Islet of Langerhans (tissue), 1 donor: ENCODE data around the gene HOXD10.

Experiments used
- FAIRE-seq: peaks from one replicate; lab custom pipeline; 2011; peaks lifted over from hg19 to GRCh38; lab: Jason Lieb, UNC

HOXD10 gene

DNA sequence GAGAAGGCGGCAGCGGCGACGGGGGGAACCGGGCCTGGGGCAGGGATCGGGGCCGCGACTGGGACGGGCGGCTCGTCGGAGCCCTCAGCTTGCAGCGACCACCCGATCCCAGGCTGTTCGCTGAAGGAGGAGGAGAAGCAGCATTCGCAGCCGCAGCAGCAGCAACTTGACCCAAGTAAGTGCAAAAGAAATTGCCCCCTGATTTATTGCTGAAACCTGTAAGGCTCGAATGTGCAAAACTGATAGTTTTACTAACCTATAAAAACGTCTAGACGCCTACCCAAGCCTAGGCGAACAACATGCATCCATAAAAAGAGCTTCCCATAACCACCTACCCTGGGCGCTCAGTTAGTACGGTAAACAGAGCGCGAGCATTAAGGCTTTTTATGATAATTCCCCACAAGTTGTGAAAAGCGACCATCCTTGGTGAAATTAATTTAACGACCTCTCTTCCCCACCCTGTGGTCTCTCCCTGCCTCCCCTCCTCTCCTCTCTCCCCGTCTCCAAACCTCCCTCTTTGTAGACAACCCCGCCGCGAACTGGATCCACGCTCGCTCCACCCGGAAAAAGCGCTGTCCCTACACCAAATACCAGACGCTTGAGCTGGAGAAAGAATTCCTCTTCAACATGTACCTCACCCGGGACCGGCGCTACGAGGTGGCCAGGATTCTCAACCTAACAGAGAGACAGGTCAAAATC, 7.0 kb downstream of the HOXD10 start:
- no peak for FAIRE-seq

DNA sequence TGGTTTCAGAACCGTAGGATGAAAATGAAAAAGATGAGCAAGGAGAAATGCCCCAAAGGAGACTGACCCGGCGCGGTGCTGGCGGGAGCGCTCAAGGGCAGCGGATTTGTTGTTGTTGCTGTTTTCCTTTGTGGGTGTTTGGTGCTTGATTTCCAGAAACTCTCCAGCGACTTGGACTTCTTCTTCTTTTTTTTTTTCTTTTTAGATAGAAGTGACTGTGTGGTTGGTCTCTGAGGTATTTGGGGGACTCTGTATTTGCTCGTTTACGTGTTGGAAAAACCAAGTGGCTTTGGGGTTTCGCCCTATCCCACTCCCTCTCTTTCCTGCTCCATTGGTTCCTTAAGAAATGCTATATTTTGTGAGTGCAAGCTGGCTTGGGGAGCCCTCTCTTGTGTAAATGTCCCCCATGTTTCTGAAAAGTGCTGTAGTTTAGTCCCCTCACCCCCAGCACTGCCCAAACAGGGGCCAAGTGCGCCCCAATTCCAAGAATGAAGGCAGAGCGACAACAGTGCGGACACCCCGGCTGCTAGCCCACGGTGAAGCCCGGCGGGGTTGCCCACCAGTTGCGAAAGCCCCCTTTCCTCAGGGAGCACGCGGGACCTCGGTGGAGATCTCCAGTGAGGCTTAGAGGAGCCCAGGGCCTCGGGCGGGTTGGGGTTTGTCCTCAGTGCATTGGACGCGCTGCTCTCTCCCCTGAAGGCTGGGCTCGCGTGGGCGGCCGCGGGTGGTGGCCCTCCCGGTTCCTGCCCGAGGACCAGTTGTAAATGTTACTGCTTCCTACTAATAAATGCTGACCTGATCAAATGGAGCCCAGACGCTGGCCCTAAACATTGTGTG, 7.8 kb downstream of the HOXD10 start:
- FAIRE-seq: no peak

DNA sequence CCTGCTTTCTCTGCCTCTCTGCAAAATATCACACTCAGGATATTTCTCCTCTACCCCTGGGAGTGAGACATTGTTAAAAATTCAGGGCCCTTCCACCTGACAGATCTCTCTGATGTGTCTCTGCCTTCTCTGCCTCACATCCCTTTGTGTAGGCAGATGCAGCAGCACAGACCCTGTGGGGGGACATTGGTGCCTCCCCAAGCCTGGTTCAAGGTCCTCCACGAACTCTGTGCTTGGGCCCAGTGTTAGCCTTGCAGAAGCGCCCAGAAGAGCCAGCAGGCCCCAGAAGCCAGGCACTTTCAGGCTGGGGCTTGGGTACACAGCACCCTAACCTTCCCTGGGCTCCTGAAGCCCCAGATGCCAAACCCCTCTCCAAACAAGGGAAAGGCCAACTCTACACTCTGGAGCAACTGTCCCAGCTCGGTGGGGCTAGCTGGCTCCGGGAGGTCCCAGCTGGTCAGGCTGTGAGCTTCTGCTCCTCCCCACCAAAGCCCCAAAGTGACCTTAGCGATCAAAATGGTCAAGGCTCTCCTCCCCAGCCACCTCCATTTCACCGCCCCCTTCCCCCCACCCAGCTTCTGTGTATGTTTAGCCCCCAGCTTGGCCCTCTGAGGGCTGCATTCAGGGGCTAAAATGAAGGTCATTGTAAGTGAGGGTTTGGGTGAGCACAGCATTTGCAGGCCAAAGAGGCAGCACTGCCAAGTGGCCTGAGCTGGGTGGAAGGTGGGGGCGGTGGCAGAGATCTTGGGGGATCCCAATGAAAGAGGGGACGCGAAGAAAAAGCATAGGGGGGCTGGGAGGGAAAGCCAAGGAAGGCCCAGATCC, 8.6 kb downstream of the HOXD10 start:
- FAIRE-seq: no peak

DNA sequence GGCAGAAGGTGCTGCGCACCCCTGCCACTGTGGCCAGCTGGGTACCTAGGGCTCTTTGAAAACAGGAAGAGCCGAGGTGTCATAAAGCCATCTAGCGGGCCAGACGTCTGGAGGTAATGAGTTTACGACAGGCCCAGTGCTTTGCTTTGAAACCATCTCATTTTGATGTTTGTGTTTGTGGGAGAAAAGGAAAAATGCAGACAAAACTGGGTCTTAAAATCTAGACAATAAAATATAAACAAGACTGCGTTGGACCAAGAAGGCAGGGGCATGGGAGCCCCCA, 9.1 kb downstream of the HOXD10 start:
- no peak for FAIRE-seq

DNA sequence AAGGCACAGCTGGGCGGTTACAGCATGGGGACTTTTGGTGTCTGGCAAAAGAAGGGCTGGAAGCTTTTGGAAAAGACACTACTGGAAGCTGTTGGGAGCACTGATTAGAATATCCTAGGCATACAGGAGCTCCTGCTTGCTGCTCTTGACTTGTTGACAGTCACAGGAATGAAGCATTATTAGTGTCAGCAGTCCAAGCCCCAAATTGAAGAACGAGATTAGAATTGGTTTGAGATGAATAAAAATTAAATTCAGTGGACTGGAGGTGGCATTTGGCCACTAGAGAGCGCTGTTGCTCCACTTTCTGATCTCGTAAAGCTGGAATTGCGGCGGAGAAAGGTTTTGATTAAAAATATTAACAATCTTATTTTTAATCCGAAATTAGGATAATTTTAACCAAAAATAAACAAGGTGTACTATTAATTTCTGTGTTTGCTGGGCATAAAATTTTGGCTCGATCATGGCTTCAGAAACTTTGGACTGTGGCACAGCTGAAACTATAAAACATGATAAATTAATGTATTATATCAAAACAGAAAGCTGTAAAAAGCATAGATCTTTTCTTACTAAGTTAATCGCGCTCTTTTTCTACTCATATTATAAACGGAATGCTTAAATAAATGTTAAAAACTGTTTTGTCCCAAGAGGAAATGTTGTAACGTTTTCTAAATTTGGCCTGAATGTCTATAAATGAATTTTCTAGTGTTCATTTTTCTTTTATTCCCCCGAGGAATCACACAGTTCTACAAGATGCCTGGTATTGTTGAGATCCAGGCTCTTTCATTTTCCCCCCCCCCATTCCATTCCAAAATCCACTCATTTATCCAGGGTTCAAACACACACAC, 10.6 kb downstream of the HOXD10 start:
- peak; percentile 99 for FAIRE-seq

DNA sequence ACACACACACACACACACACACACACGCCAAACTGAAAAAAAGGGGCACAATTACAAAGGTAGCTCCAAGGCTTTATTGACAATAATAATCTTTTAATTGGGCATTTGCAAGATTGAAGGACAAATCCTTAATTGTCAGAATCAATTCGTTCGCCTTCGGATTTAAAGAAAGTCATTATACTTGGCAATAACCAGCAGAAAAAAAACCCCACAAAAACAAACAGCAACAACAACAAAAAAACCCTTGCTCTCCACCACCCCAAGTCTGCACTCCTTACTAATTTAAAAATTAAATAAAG, 11.1 kb downstream of the HOXD10 start:
- no peak for FAIRE-seq

DNA sequence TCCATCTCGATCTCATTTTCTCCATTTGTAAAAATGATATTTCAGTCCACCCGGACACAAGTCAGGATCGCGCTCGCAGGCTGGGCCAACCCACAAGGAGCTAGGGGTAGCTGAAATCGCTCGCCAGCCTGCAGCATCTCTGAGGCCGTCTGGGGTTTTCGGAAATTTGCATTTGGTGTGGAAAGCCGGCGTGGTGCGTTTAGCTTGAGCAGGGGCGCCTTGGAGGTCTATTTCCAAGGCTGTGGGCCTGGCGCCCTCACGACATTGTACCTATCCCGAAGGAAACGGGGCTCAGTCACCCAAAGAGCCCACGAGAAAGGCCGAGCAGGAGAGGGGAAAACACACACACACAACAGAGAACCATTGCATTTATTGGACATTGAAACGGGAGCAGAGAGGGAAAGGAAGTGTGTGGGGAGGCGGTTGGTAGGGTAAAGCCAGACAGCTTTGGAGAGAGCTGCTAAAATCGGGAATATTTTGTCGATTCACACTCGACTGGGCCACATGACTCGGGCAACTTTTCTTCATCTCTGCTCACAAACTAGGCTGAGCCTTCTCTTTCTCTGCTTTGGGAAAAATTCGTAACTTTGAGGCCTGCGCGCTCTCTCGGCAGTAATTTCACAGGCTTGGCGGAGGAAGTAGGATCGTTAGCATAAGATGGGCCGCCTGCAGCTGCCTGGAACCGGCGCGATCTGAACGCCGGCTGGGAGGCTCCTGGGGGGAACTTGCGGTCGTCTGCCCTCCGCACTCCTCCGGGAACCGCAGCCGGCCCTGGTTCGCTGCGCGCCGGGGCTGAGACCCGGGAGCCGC, 11.8 kb downstream of the HOXD10 start:
- FAIRE-seq: no peak

DNA sequence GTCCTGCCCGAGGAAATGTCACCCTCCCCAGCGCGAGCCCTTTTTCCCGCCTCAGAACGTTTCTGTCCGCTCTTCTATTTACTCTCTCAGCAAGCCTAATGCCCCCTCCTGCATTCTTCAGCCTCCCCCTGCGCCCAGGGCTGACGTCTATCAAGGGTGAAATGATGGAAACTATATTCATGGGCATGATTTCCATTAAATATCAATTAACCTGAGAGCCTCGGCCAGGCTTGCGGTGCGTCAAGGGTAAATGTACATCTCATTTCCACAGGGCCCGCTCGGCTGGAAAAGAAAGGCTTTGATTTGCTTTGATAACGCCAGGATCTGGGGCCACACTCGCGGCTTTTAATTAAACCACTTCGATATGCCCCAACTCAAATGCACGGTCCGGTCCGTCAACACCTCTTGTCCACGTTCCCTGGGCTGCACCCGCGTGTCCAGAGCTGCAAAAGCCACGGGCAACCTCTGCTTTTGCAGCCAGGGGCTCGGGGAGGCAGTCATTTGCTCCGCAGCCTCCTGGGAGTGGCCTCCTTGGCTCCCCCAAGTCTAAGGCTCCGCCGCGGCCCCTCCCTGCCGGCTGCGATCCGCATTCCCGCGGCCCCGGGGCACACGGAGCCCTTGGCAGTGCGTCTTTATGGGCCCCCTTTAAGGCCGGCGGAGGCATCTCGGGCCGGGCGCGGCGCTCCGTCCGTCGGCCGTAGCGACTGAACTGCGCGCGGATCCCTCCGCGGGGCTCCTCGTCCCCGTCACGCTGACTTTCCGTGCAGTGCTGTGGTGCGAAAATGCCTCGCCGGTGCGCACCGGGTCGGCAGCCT, 12.6 kb downstream of the HOXD10 start, which contains the start of gene HOXD8:
TSS of gene HOXD8 (plus strand) at position 724 of the 815 bp plus-strand sequence. CDS start 662 bp downstream, outside the sequence.
- FAIRE-seq: no peak

DNA sequence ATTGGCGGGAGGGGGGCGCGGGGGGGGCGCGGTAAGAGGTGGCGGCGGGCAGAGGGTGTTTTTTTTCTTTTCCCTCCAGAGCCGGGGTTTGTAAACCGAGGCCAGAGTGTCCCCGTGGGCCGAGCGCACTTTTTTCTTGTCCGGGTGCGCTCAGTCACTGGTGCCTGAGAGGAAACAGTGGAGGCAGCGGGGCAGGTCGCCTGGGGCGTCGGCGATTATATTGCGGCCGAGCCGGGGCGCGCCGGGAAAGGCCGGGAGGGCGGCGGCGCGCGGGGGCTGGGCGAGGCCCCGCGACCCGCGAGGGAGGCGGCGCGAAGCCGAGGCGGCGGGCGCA, 13.2 kb downstream of the HOXD10 start:
- no peak for FAIRE-seq

DNA sequence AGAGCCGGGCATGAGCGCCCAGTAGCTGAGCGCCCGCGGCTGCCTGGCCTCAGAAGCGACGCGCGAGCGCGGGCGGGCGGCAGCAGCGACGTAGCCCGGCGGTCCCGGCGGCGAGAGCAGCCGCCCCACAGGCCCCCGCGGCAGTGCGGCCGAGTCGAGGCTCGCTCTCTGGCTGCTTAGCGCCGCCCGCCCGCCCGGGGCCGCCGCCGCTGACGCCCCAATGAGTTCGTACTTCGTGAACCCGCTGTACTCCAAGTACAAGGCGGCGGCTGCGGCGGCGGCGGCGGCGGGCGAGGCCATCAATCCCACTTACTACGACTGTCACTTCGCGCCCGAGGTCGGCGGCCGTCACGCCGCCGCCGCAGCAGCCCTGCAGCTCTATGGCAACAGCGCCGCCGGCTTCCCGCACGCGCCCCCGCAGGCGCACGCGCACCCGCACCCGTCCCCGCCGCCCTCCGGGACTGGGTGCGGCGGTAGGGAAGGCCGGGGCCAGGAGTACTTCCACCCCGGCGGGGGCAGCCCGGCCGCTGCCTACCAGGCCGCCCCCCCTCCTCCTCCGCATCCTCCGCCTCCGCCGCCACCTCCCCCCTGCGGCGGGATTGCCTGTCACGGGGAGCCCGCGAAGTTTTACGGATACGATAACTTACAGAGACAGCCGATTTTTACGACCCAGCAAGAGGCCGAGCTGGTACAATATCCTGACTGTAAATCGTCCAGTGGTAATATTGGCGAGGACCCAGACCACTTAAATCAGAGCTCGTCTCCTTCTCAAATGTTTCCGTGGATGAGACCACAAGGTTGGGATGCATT, 13.8 kb downstream of the HOXD10 start:
- FAIRE-seq: no peak

DNA sequence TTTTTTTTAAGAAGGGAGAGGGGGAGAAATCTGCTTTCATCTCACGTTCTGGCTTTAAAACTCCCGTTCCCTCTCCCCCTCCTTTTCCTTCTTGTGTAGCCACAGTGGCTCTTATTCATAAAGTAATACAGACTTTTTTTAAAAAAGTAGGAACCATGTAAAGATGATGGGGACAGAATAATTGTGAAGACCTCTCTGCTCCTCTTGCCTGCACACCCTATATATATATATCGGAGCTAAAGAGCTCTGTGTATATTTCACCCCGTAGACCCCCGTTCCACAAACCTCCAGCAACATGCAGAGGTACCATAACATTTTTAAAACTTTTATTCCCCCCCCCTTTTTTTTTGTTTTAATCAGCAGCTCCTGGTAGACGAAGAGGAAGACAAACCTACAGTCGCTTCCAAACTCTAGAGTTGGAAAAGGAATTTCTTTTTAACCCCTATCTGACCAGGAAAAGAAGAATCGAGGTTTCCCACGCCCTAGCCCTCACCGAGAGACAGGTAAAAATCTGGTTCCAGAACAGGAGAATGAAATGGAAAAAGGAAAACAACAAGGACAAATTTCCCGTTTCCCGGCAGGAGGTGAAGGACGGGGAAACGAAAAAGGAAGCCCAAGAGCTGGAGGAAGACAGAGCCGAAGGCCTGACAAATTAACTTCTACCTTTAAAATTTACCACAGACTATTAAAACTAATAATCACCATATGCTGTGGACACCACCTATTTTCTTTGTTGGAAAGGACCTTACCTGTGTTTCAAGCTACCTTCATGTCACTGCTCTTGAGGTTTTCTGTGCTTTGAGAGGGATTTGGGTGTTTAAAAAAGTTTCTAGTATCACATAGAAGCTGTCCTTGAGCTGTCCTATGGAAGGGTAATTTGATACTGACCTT, 14.6 kb downstream of the HOXD10 start:
- no peak for FAIRE-seq

DNA sequence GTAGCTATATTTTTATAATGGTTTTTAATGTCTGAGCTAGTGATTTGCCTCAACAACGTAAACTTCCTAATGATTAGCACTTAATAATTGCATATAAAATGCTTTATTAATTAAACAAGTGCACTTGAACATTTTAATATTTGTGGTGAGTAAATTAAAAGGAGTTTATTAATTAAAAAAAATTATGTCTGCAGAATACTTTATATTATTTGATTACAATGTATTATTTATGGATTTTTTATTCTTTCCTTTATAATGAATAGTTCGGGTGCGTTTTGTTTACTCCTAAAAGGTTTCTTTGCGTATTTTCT, 15.2 kb downstream of the HOXD10 start:
- peak; percentile 45 for FAIRE-seq

DNA sequence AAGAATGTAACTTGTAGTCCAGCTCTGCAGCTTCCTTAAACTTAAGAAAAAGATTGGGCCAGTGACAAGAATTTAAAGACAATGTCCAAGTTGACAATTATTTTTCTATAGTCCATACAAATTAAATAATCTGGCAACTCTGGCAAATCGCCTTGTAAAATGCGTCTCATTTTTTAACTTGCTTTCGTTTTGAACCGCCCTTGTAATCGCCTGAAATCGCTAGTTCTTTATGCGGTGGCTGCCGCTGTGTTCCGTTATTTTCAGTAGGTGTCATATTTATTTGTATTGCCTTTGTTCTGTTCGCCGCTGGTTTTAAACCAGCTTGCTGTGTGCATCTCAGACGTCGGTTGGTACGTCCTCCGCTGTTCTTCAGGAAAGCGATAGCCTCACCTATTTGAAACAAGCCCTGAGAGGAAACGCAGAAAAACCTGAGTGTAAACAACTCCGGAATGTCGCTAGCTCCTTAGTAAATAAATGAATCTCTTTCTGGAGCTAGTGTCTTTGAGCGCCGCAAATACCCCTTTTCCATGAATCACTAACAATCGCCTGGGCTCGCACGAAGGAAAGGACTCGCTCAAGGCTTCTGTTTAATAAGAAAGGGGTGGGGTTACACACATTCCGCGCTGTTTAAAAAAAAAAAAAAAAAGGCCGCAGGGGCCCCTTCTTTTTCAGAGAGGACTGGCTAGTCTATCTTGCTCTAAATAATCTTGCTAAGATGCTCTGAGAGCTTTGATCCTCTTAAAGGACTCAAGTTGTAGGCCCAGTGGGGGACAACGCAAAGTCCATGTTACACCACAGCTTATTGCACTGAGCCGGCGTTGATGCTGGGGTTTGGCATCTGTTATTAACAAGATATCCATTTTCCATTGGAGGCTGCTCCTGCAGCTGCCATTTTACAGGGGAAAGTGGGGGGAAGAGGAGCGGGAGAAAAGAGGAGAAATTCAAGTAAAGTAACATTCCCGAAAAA, 15.9 kb downstream of the HOXD10 start:
- FAIRE-seq: no peak

DNA sequence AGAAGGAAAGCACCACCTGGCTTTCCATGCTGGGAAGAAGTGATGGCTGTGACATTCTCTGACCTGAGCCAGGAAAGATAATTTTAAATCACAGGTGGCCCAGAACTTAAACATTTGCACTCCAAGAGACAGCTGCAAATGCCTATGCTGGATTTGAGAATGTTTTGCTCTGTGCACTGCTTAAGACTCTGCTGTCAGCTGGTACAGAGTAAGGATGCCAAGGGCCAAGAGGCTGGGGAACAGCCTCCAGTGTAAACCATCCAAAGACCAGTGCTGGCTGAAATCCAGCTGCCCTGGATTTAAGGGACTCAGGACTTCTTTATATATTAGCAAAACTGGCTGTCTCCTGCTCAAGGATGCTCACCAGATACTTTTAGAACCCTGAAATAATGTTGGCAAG, 16.8 kb downstream of the HOXD10 start:
- FAIRE-seq: no peak

DNA sequence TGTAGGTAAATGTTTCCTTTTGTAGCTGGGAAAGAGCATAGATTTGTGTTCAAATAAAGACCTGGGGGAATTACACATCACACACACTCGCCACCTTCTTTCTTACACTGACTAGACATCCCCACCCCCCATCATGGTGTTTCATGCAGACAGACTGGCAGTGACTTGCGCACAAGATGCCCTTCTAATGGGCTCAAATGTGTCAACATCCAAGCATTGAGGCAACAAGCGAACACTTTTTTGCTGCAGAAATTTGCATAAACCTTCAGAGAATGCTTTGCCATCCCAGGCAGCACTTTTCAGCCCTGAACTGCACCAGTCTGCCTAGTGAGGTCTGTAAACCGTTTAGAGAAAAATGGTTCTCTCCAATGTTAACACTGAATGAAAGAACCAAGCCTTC, 17.5 kb downstream of the HOXD10 start:
- no peak for FAIRE-seq

DNA sequence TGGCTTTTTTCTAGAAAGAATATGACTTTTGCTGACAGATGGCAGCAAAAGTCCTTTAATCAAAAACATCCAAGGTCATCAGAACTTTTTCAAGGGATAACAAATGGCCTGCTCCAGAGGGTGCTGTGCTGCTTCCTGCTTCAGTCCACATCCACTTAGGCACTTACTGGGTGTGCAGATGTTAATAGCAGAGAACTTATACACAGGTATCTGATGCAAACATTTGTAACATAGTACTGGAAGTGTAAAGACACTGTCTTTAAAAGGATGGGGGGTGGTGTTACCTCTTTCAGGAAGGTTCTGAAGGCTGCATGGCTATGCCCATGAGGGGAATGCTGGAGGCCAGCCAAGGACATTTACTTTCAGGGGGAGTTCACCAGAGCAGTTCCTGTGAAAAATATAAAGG, 18.5 kb downstream of the HOXD10 start:
- FAIRE-seq: no peak

DNA sequence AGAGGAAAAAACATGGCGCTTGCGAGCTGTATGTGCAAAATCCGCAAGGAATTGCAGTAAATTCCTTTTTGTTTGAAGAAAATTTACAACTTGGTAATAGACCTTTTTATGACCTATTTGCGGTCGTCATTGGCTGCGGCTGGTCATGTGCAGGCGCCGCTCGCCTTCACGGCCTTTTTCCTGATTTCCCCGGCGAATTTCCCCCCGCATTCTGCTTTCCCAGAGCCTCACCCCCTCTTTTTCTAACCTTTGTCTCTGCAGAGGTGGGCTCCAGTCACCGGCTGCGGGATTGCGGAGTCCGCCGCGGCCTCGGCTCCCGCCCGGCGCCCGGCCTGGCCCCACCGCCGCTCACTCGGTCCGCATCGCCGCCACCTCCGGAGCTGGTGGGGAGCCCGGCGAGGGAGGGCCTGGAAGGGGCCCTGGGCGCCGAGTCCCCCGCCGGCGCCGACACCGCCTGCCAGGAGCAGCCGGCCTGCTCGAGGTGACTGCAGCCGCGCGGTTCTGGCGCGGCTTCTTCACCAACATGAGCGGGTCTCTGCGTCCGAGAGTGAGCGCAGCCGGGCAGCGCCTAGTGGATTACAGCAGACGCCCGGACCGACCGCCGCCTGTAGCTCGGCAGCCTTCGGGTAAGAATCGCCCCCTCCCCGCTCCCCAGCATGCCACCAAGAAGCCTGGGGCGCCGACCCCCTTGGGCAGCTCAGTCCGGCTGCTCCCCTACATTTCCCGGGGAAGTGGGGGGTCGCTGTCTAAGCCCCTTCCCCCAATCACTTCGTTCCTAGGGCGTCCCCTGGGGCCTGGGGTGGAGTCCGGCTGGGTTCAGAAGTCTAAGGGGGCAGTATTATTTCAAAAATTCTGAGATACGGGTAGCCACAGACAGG, 20.0 kb downstream of the HOXD10 start:
- no peak for FAIRE-seq
